BLaER1 (cell line): ENCODE results near the gene CPLANE1.

ENCODE experiments used
- H3K27ac ChIP-seq: shearing (Covaris generic); formaldehyde crosslinking; 2 replicates; pipeline ENCODE4 v1.8.1; 2022
- H3K27me3 ChIP-seq: shearing (Covaris generic); formaldehyde crosslinking; 2 replicates; pipeline ENCODE4 v1.8.1; 2022
- H3K36me3 ChIP-seq: shearing (Covaris generic); formaldehyde crosslinking; 2 replicates; pipeline ENCODE4 v1.8.1; 2022
- H3K4me1 ChIP-seq: shearing (Covaris generic); formaldehyde crosslinking; 2 replicates; pipeline ENCODE4 v1.8.1; 2022
- H3K4me2 ChIP-seq: shearing (Covaris generic); formaldehyde crosslinking; 2 replicates; pipeline ENCODE4 v1.8.1; 2022
- H3K4me3 ChIP-seq: shearing (Covaris generic); formaldehyde crosslinking; 2 replicates; pipeline ENCODE4 v1.8.1; 2022
- H3K9ac ChIP-seq: shearing (Covaris generic); formaldehyde crosslinking; 2 replicates; pipeline ENCODE4 v1.8.1; 2022
- H3K9me3 ChIP-seq: shearing (Covaris generic); formaldehyde crosslinking; 2 replicates; pipeline ENCODE4 v1.8.1; 2022
- H4K20me1 ChIP-seq: shearing (Covaris generic); formaldehyde crosslinking; 2 replicates; pipeline ENCODE4 v1.8.1; 2022
- Cebpa-rat ChIP-seq: shearing (Covaris generic); IDR thresholded peaks from 2 replicates; pipeline ENCODE4 v1.8.1; 2022

CPLANE1 gene

DNA sequence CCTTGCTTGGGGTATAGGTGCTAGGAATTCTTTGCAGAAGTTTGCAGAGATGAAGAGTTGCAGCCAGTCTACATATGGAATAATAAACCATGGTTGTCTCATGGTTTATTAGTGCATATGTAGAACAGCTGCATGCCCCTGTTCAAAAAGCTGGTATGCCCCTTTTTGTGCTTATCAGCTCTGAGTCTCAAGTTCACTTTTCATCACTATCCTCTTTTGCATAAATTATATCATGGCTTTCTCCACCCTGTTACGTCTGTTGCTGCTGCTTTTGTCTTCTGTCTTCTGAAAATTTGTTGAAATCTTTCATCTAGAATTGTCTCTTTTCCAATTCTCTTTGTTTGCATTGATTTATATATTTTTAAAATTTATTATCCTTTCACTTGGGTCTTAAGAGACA, 172.0 kb downstream of the CPLANE1 start:
- no peak for TF ChIP-seq Cebpa-rat
- H4K20me1 ChIP-seq = no peaks in the 10 kb centered on the region
- no peak overlapping the region for H3K27ac ChIP-seq
- H3K9me3 ChIP-seq = no peaks in the 10 kb centered on the region
- H3K4me3 ChIP-seq = no peak overlapping the region
- H3K36me3 ChIP-seq = peaks cover 27% of the 10 kb centered on the region
- no peak overlapping the region for H3K4me2 ChIP-seq
- H3K9ac ChIP-seq = no peak overlapping the region
- no peaks in the 10 kb centered on the region for H3K4me1 ChIP-seq
- H3K27me3 ChIP-seq = no peaks in the 10 kb centered on the region

DNA sequence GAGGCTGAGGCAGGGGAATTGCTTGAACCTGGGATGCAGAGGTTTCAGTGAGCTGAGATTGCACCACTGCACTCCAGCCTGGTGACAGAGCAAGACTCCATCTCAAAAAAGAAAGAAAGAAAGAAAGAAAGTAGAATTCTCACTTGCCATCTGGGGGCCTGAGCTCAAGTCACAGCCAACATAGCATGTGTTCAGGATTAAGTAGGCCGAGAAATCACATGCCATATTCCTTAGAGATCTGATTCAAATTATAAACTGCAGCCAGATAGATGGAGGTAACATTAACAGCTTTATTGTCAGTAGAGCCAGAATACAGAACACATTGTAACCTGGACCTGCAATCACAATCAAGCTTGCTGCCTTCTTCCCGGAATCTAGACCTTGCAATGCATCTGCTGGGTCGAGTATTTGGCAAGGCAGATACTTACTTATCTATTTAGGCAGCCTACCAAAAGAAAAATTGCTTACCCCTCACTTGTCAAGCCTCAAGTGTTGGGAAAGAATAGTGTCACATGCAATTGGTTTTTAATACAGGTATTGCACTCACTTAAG, 173.7 kb downstream of the CPLANE1 start:
- no peak for TF ChIP-seq Cebpa-rat
- H3K27me3 ChIP-seq = no peaks in the 10 kb centered on the region
- no peak overlapping the region for H3K27ac ChIP-seq
- peaks cover 25% of the 10 kb centered on the region for H3K36me3 ChIP-seq
- no peak overlapping the region for H3K4me2 ChIP-seq
- H3K9me3 ChIP-seq = no peaks in the 10 kb centered on the region
- H3K4me3 ChIP-seq = no peak overlapping the region
- H3K9ac ChIP-seq = no peak overlapping the region
- no peaks in the 10 kb centered on the region for H4K20me1 ChIP-seq
- no peaks in the 10 kb centered on the region for H3K4me1 ChIP-seq

DNA sequence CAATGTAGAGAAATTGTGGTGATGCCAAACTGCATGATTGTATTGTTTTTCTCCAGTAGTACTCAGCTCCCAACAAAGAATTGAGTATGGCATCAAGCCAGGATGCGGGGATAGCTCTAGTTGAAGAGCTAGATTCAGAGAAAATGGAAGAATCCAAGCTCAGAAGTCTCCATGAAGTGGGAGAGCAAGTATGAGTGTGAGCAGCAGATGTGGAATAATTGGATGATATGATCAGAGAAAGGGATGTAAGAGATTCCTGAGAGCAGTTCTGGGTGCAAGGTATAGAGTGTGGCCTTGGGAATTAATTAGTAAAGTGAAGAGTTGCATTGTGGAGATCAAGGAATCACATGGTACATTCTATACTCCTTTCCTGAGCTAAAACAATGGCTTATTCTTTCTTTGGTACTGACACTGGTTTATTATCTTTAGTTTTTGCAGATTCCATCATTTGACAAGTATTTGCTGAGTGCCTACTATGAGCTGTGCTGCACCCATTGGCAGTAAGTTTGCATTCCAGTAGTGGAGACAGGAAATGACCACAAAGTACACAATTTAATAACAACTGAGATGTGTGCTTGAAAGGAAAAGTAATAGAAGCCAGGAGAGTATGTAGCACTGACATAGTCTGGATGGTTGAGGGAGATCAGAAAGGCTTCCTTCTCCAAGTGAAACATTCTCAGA, 177.1 kb downstream of the CPLANE1 start:
- Histone ChIP-seq H3K4me2 (no peak overlapping the region), H3K27ac (no peak overlapping the region)

DNA sequence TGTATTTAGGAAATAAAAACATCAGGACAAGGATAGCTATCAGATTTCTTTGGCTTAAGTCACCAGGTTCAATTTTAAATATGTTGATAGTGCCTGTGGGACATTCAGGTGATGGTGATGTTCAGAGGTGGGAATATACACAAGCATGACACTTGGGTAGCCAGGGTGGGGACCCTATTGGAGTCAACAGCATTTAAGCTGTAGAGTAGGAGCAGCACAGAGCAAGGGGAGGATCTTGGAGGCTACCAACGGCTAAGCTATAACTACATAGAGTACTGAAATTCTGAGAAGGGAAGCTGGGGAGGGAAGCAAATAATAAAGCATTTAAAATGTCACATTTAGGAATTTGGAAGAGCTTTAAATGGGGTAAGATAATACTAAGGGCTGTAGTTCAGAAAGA, 177.7 kb downstream of the CPLANE1 start:
- Histone ChIP-seq H3K4me3 (no peak overlapping the region), H3K4me1 (no peaks in the 10 kb centered on the region), H3K27me3 (no peaks in the 10 kb centered on the region), H3K27ac (no peak overlapping the region), H3K4me2 (no peak overlapping the region), H3K9ac (no peak overlapping the region), H4K20me1 (no peaks in the 10 kb centered on the region), H3K9me3 (no peaks in the 10 kb centered on the region), H3K36me3 (no peaks in the 10 kb centered on the region)
- TF ChIP-seq Cebpa-rat = no peak

More for the DNA sequence above, 177.1 kb downstream of the CPLANE1 start:
- Histone ChIP-seq H3K36me3 (no peaks in the 10 kb centered on the region), H3K4me1 (no peaks in the 10 kb centered on the region), H3K9me3 (no peaks in the 10 kb centered on the region), H3K4me3 (no peak overlapping the region), H3K9ac (no peak overlapping the region), H4K20me1 (no peaks in the 10 kb centered on the region), H3K27me3 (no peaks in the 10 kb centered on the region)
- TF ChIP-seq Cebpa-rat = no peak

DNA sequence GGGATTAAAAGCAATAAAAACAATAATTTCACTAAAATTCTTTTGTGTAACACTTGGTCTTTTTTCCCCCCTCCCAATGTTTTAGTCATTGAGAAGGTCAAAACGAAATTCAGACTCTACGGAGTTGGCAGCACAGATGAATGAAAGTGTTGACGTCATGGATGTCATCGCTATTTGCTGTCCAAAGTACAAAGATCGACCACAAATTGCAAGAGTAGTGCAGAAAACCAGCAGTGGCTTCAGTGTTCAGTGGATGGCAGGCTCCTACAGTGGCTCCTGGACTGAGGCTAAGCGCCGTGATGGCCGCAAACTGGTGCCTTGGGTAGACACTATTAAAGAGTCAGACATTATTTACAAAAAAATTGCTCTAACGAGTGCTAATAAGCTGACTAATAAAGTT, 184.7 kb downstream of the CPLANE1 start:
- no peak for TF ChIP-seq Cebpa-rat
- Histone ChIP-seq H3K27me3 (no peaks in the 10 kb centered on the region), H3K27ac (no peak overlapping the region), H3K9me3 (no peaks in the 10 kb centered on the region), H4K20me1 (no peaks in the 10 kb centered on the region), H3K4me3 (no peak overlapping the region), H3K4me2 (no peak overlapping the region), H3K9ac (no peak overlapping the region), H3K4me1 (no peaks in the 10 kb centered on the region), H3K36me3 (peaks cover 56% of the 10 kb centered on the region)

DNA sequence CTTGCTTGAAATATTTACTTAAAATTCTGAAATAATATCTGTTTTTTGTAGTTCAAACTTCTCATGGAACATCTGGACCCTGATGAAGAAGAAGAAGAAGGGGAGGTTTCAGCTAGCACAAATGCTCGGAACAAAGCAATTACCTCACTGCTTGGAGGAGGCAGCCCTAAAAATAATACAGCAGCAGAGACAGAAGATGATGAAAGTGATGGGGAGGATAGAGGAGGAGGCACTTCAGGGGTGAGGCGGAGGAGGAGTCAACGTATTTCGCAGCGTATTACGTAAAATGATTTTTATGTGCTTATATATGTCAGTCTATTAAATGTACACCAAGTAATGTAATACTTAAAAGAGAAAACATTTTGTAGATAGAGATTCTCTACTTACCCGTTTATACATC, 185.4 kb downstream of the CPLANE1 start:
- Histone ChIP-seq H4K20me1 (no peaks in the 10 kb centered on the region), H3K4me3 (no peak overlapping the region), H3K4me1 (no peaks in the 10 kb centered on the region), H3K9ac (no peak overlapping the region), H3K36me3 (peaks cover 62% of the 10 kb centered on the region), H3K4me2 (no peak overlapping the region), H3K27ac (no peak overlapping the region), H3K27me3 (no peaks in the 10 kb centered on the region), H3K9me3 (no peaks in the 10 kb centered on the region)
- TF ChIP-seq Cebpa-rat = no peak

DNA sequence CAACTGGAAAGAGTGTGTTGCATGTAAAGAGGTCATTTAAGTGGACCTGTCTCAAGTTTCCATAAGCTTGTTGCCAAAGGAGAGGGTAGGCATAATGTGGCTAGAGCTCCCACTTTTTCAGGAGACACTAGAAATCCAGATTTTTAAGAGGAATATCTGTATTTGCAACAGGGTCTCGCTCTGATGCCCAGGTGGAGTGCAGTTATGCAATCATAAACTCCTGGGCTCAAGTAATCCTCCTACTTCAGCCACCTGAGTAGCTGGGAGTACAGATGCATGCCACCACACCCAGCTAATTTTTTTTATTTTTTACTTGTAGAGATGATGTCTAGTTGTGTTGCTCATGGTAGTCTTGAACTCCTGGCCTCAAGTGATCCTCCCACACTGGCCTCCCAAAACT, 189.1 kb downstream of the CPLANE1 start:
- H4K20me1 ChIP-seq = no peaks in the 10 kb centered on the region
- no peak overlapping the region for H3K27ac ChIP-seq
- H3K36me3 ChIP-seq = peaks cover 88% of the 10 kb centered on the region
- no peak overlapping the region for H3K4me3 ChIP-seq
- H3K9me3 ChIP-seq = no peaks in the 10 kb centered on the region
- no peak for TF ChIP-seq Cebpa-rat
- H3K4me1 ChIP-seq = no peaks in the 10 kb centered on the region
- no peak overlapping the region for H3K4me2 ChIP-seq
- H3K9ac ChIP-seq = no peak overlapping the region
- no peaks in the 10 kb centered on the region for H3K27me3 ChIP-seq

DNA sequence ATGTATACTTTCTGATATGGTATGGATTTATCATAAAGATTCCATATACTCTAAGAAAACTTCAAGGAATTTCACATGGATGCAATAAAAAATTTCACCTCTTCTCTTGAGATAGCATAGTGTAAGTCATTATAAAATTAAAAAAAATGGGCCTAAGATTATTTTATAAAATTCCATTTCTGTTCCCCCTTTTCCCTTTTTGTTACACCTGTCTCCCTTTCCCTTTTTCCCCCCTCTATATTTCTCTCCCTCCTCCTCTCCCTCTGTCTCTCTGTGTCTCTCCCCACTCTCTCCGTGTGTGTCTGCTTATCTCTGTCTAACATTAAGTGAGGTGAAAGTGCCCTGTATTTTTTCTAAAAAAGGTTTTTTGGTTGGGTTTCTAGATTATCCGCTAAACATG, 192.4 kb downstream of the CPLANE1 start:
- Histone ChIP-seq H3K36me3 (peaks cover 88% of the 10 kb centered on the region), H3K27ac (no peak overlapping the region), H3K27me3 (no peaks in the 10 kb centered on the region), H3K9ac (no peak overlapping the region), H3K9me3 (no peaks in the 10 kb centered on the region), H3K4me2 (no peak overlapping the region), H3K4me1 (no peaks in the 10 kb centered on the region), H3K4me3 (no peak overlapping the region), H4K20me1 (no peaks in the 10 kb centered on the region)
- no peak for TF ChIP-seq Cebpa-rat
